NCI-H345 treated with DMSO at 0.1 percent for 48 hours (cell line): ENCODE data around the gene ZNF565.
"Not testable (repeated sequence)": the region's sequence is repeated elsewhere in the genome, so short reads cannot be mapped to it uniquely, and the experiment has no call there.

ENCODE experiments used
- DNase-seq: peaks from one replicate; lab custom pipeline; 2025; ENCODE audit not compliant: unreplicated experiment; lab: John Stamatoyannopoulos, UW

ZNF565 gene

GRCh38 chr19:36214386-36215275 is at the start of gene ZNF565, which contains the start of gene ZNF146:
Gene ZNF565, minus strand, starts transcription at chr19:36214665. Its CDS starts 12,680 bp downstream, at chr19:36201985.
Gene ZNF146, plus strand, starts transcription at chr19:36215106. Its CDS starts 21,335 bp downstream, at chr19:36236441.
- DNase-seq, result peak; percentile 100

GRCh38 chr19:36259211-36259610 is 44.7 kb upstream of the ZNF565 start:
- DNase-seq, result no peak

- no peak for DNase-seq
These were observed 43.8 kb upstream of the ZNF565 start for GRCh38 chr19:36258028-36258875.

GRCh38 chr19:36257520-36257876 is 43.0 kb upstream of the ZNF565 start:
- DNase-seq, result peak; percentile 81

- DNase-seq, result no peak
These were observed 42.5 kb upstream of the ZNF565 start for GRCh38 chr19:36256853-36257519.

GRCh38 chr19:36256064-36256463 is 41.6 kb upstream of the ZNF565 start:
- DNase-seq, result no peak

- no peak for DNase-seq
These were observed 40.9 kb upstream of the ZNF565 start for GRCh38 chr19:36255316-36255715.

- DNase-seq, result no peak
These were observed 40.4 kb upstream of the ZNF565 start for GRCh38 chr19:36254848-36255247.

GRCh38 chr19:36252047-36252446 is 37.6 kb upstream of the ZNF565 start:
- no peak for DNase-seq

GRCh38 chr19:36246006-36246481 is 31.6 kb upstream of the ZNF565 start:
- DNase-seq, result no peak

GRCh38 chr19:36245210-36246005 is 30.9 kb upstream of the ZNF565 start:
- DNase-seq, result peak; percentile 80

- DNase-seq, result no peak
These were observed 29.6 kb upstream of the ZNF565 start for GRCh38 chr19:36244066-36244465.

- DNase-seq, result no peak
These were observed 22.5 kb upstream of the ZNF565 start for GRCh38 chr19:36236946-36237310.

GRCh38 chr19:36236304-36236945 is 22.0 kb upstream of the ZNF565 start:
- DNase-seq, result no peak

GRCh38 chr19:36233626-36234025 is 19.2 kb upstream of the ZNF565 start:
- DNase-seq, result not testable (repeated sequence)

GRCh38 chr19:36225219-36225892 is 10.9 kb upstream of the ZNF565 start:
- no peak for DNase-seq

GRCh38 chr19:36222503-36222902 is 8.0 kb upstream of the ZNF565 start:
- no peak for DNase-seq

GRCh38 chr19:36221474-36221873 is 7.0 kb upstream of the ZNF565 start:
- no peak for DNase-seq
